B cell (primary cell): Measurements from ENCODE around the gene RPL18.

Experiments used
- CTCF ChIP-seq: fragments of 200-600 bp; IDR thresholded peaks from one replicate; pipeline ENCODE4 v1.8.0; 2022; ENCODE audit warnings: antibody characterized with exemption, mild to moderate bottlenecking
- EZH2 ChIP-seq: IDR thresholded peaks from 2 replicates; pipeline ENCODE4 v1.6.1; 2012; ENCODE audit warnings: borderline replicate concordance, low read depth, mild to moderate bottlenecking, moderate library complexity, low read length; ENCODE audit not compliant: insufficient read depth, poor library complexity, severe bottlenecking

- TF ChIP-seq CTCF (no peak), EZH2 (no peak)
These were observed 16.4 kb upstream of the RPL18 start for GRCh38 chr19:48635263-48635965.
